ENCODE results near the gene CCSER1. TPM values are rescaled to one million over a fixed set of nuclear protein-coding genes. Genes with fewer than 3 reads are reported as not detected.

The CCSER1 gene
- total RNA-seq, 1 experiment from 2014 or later, result 0.63 TPM

DNA sequence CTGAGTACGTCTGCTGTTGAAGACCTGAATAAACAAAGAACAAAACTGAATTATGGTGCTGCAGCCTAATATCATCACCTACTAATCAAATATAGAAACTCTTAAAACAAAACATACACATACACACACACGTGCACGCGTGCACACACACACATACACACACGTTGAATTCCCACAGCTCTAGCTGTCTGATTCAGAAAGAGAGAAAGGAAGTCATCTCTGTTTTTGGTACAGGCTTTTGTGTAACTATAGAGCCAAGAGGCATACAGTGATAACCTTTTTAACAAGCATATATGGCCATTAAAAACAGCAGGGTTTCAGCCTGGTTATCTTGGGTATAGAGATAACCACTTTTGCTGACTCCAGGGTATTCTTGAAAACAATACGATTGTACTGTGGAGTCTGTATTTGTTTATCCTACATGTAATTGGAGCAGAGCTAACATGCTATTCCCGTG lies 823.2 kb downstream of the CCSER1 start:
- no peak for DNase-seq (ENCODE audit: unreplicated experiment)
- peak overlapping the region; percentile 81 for H3K27ac Mint-ChIP-seq (ENCODE audit: low read depth, unreplicated experiment)
- POLR2A ChIA-PET, result interaction anchor here (0.6 to 2.4 kb wide), 4 partner anchors 9 to 109 kb away, joined by 3 to 9 read pairs (median 4); no protein-coding TSS in a partner anchor

GRCh38 chr4:90951037-90951436 lies 823.8 kb downstream of the CCSER1 start:
- TF ChIP-seq, protein P1, sequence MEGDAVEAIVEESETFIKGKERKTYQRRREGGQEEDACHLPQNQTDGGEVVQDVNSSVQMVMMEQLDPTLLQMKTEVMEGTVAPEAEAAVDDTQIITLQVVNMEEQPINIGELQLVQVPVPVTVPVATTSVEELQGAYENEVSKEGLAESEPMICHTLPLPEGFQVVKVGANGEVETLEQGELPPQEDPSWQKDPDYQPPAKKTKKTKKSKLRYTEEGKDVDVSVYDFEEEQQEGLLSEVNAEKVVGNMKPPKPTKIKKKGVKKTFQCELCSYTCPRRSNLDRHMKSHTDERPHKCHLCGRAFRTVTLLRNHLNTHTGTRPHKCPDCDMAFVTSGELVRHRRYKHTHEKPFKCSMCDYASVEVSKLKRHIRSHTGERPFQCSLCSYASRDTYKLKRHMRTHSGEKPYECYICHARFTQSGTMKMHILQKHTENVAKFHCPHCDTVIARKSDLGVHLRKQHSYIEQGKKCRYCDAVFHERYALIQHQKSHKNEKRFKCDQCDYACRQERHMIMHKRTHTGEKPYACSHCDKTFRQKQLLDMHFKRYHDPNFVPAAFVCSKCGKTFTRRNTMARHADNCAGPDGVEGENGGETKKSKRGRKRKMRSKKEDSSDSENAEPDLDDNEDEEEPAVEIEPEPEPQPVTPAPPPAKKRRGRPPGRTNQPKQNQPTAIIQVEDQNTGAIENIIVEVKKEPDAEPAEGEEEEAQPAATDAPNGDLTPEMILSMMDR (IDR thresholded peaks at IDR 0.05; ENCODE audit: unreplicated experiment), result no peak
- CTCF ChIA-PET, result no interaction called here
- no peaks in the 10 kb centered on the region for H3K27me3 Mint-ChIP-seq (ENCODE audit: insufficient read depth, unreplicated experiment)

More for the DNA sequence above, 823.2 kb downstream of the CCSER1 start:
- intact Hi-C loops (cut with micrococcal nuclease), result loop anchor here (5.0 kb wide), 1 partner anchor 633 kb away; no protein-coding TSS in a partner anchor
- no peak overlapping the region for H3K4me3 Mint-ChIP-seq (ENCODE audit: unreplicated experiment)
- no TSS peak for BruUV-seq (replicated peaks)
- TF ChIP-seq, protein P1 (IDR thresholded peaks at IDR 0.05; ENCODE audit: unreplicated experiment), result no peak
- H3K9me3 Mint-ChIP-seq (ENCODE audit: unreplicated experiment), result no peaks in the 10 kb centered on the region
- no peaks in the 10 kb centered on the region for H3K27me3 Mint-ChIP-seq (ENCODE audit: insufficient read depth, unreplicated experiment)
- peaks cover 6% of the 10 kb centered on the region for H3K4me1 Mint-ChIP-seq (ENCODE audit: insufficient read depth, unreplicated experiment)
- H3K36me3 Mint-ChIP-seq (ENCODE audit: insufficient read depth, unreplicated experiment), result no peaks in the 10 kb centered on the region
- CTCF ChIA-PET, result no interaction called here

DNA sequence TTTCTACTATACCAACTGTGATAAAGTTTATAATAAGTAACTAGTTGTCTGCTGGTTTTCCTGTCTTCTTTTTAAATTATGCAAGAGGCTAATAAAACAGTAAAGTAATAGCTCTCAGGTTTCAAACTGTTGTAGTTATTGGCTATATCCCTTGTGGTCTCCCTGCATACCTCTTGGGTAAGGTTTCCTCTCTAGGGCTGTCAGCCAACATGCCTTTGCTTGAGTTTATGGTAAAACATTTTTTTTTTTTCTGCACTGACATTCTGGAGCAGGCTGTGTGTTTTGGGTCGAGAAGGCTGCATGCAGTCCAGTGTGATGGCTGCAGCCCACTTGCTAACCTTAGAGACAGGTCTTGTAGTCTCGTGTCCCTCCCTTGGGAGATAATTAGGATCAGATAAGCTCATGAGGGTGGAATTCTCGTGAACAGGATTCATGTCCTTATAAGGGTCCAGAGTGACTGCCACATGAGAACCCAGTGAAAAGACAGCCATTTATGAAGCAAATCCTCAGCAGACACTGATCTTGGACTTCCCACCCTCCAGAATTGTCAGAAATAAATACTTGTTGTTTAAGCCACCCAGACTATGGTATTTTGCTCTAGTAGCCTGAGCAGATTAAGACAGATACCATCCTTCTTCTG lies 831.2 kb downstream of the CCSER1 start:
- no peaks in the 10 kb centered on the region for H3K36me3 Mint-ChIP-seq (ENCODE audit: insufficient read depth, unreplicated experiment)
- no peaks in the 10 kb centered on the region for H3K9me3 Mint-ChIP-seq (ENCODE audit: unreplicated experiment)
- H3K4me1 Mint-ChIP-seq (ENCODE audit: insufficient read depth, unreplicated experiment), result peaks cover 20% of the 10 kb centered on the region
- BruUV-seq (replicated peaks), result no TSS peak
- ChIA-PET CTCF (no interaction called here), POLR2A (no interaction called here)
- H3K4me3 Mint-ChIP-seq (ENCODE audit: unreplicated experiment), result no peak overlapping the region
- TF ChIP-seq, protein P1 (IDR thresholded peaks at IDR 0.05; ENCODE audit: unreplicated experiment), result no peak
- DNase-seq (ENCODE audit: unreplicated experiment), result peak; percentile 95
- no peaks in the 10 kb centered on the region for H3K27me3 Mint-ChIP-seq (ENCODE audit: insufficient read depth, unreplicated experiment)
- intact Hi-C loops (cut with micrococcal nuclease), result no loop called here
- peak overlapping the region; percentile 9 for H3K27ac Mint-ChIP-seq (ENCODE audit: low read depth, unreplicated experiment)

More at GRCh38 chr4:90951037-90951436, 823.8 kb downstream of the CCSER1 start:
- peak; percentile 93 for DNase-seq (ENCODE audit: unreplicated experiment)
- Mint-ChIP-seq H3K36me3 (ENCODE audit: insufficient read depth, unreplicated experiment) (no peaks in the 10 kb centered on the region), H3K4me3 (ENCODE audit: unreplicated experiment) (peak overlapping the region; percentile 38), H3K9me3 (ENCODE audit: unreplicated experiment) (no peaks in the 10 kb centered on the region), H3K27ac (ENCODE audit: low read depth, unreplicated experiment) (peak overlapping the region; percentile 81), H3K4me1 (ENCODE audit: insufficient read depth, unreplicated experiment) (peaks cover 11% of the 10 kb centered on the region)
- POLR2A ChIA-PET, result interaction anchor here (0.6 to 2.4 kb wide), 5 partner anchors 10 to 1148 kb away, joined by 3 to 9 read pairs (median 4); no protein-coding TSS in a partner anchor
- no TSS peak for BruUV-seq (replicated peaks)
- intact Hi-C loops (cut with micrococcal nuclease), result loop anchor here (5.0 kb wide), 1 partner anchor 634 kb away; no protein-coding TSS in a partner anchor

DNA sequence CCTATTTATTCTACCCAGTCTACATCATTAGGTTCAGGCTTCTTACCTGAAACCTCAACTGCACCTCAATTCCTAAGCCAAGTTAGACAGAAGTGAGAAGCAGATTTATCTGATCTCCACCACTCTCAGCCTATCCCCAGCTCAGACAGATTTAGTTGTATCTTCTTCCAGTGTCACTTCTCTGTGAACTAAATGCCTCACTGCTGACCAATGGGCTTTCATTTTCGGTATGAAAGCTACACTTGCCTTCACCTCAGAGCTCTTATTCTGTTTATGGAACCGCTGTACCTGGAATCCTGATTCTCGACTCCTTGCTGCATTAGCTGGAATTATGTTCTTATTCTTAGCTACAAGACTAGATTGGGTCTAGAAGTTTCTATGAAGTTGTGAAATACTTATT lies 833.2 kb downstream of the CCSER1 start:
- no peak overlapping the region for H3K4me3 Mint-ChIP-seq (ENCODE audit: unreplicated experiment)
- DNase-seq (ENCODE audit: unreplicated experiment), result no peak
- CTCF ChIA-PET, result no interaction called here
- H3K4me1 Mint-ChIP-seq (ENCODE audit: insufficient read depth, unreplicated experiment), result peaks cover 19% of the 10 kb centered on the region
- H3K9me3 Mint-ChIP-seq (ENCODE audit: unreplicated experiment), result no peaks in the 10 kb centered on the region
- no peaks in the 10 kb centered on the region for H3K36me3 Mint-ChIP-seq (ENCODE audit: insufficient read depth, unreplicated experiment)
- no TSS peak for BruUV-seq (replicated peaks)
- POLR2A ChIA-PET, result interaction anchor here (0.7 kb wide), 1 partner anchor 168 kb away, joined by 3 read pairs; no protein-coding TSS in a partner anchor
- H3K27me3 Mint-ChIP-seq (ENCODE audit: insufficient read depth, unreplicated experiment), result no peaks in the 10 kb centered on the region
- intact Hi-C loops (cut with micrococcal nuclease), result no loop called here
- no peak overlapping the region for H3K27ac Mint-ChIP-seq (ENCODE audit: low read depth, unreplicated experiment)
- TF ChIP-seq, protein P1 (IDR thresholded peaks at IDR 0.05; ENCODE audit: unreplicated experiment), result no peak

Measured in MCF 10A (cell line).